Lower lobe of right lung (tissue), 2 donors: ENCODE measurements around the gene STIM1. TPM values are rescaled to one million over a fixed set of nuclear protein-coding genes. Genes with fewer than 3 reads are reported as not detected.

Experiments used
- ATAC-seq, 2 donors: fragments of 200-7000 bp; cut with Tn5 transposase; one replicate each; pipeline ENCODE4 v1.9.1; 2020 to 2022; ENCODE audit warnings: mild to moderate bottlenecking in 2 of 2, moderate library complexity in 2 of 2
- DNase-seq: peaks from one replicate; pipeline ENCODE4 v3.0.0-alpha.2; 2020
- H3K27ac ChIP-seq: fragments of 200-600 bp; one replicate; pipeline ENCODE4 v1.8.0; 2022
- H3K27me3 ChIP-seq: fragments of 200-600 bp; one replicate; pipeline ENCODE4 v1.8.0; 2022; ENCODE audit warnings: low read depth
- H3K36me3 ChIP-seq: fragments of 200-600 bp; one replicate; pipeline ENCODE4 v1.8.0; 2022; ENCODE audit warnings: mild to moderate bottlenecking
- H3K4me1 ChIP-seq: fragments of 200-600 bp; one replicate; pipeline ENCODE4 v1.8.0; 2022
- H3K4me3 ChIP-seq: fragments of 200-600 bp; one replicate; pipeline ENCODE4 v1.8.0; 2022; ENCODE audit warnings: mild to moderate bottlenecking
- H3K9me3 ChIP-seq: fragments of 200-600 bp; one replicate; pipeline ENCODE4 v1.8.0; 2022
- intact Hi-C: fragments of 100-400 bp; cut with DNase I; formaldehyde crosslinking; loops from one replicate; pipeline ENCODE4 v1.11.0; 2022
- total RNA-seq: library from RNA; stranded (reverse); fragmentation: NEBNext Ultra II Directional; extraction: Animal tissue kit (Norgen Biotek cat#: 25700); gene quantifications from one replicate; pipeline ENCODE4 v1.2.1, GENCODE V29; 2021
- TF ChIP-seq, protein P1 (sequence below): fragments of 200-600 bp; IDR thresholded peaks from one replicate; pipeline ENCODE4 v1.8.0; 2022; ENCODE audit warnings: antibody characterized with exemption, mild to moderate bottlenecking
- donor health status: DM: no; HTN: yes; CAD: no; lungs with severe emphysema.

STIM1 gene
- total RNA-seq, 1 donor from 2014 or later: 59.5 TPM

DNA sequence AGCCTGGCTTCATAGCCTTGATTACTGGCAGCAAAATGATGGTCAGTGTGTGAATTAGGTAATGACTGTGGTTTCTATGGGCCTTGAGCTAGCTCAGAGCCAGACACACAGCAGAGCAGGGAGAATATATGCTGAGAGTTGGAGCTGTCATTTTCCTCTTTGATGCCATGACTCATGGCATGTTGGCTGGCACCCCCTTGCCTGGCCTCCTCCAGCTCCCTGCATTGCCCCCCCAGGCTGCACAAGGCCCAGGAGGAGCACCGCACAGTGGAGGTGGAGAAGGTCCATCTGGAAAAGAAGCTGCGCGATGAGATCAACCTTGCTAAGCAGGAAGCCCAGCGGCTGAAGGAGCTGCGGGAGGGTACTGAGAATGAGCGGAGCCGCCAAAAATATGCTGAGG, 218.8 kb downstream of the STIM1 start:
- H3K27me3 ChIP-seq: no peaks in the 10 kb centered on the region
- H3K9me3 ChIP-seq: no peaks in the 10 kb centered on the region
- no peak overlapping the region for H3K27ac ChIP-seq
- H3K4me3 ChIP-seq: no peak overlapping the region
- ATAC-seq: peak; percentile 17 to 40
- intact Hi-C loops: loop anchor here (5.0 kb wide), 1 partner anchor 227 kb away; no protein-coding TSS in a partner anchor
- peaks cover 12% of the 10 kb centered on the region for H3K4me1 ChIP-seq
- H3K36me3 ChIP-seq: peaks cover 33% of the 10 kb centered on the region
- TF ChIP-seq, protein P1, sequence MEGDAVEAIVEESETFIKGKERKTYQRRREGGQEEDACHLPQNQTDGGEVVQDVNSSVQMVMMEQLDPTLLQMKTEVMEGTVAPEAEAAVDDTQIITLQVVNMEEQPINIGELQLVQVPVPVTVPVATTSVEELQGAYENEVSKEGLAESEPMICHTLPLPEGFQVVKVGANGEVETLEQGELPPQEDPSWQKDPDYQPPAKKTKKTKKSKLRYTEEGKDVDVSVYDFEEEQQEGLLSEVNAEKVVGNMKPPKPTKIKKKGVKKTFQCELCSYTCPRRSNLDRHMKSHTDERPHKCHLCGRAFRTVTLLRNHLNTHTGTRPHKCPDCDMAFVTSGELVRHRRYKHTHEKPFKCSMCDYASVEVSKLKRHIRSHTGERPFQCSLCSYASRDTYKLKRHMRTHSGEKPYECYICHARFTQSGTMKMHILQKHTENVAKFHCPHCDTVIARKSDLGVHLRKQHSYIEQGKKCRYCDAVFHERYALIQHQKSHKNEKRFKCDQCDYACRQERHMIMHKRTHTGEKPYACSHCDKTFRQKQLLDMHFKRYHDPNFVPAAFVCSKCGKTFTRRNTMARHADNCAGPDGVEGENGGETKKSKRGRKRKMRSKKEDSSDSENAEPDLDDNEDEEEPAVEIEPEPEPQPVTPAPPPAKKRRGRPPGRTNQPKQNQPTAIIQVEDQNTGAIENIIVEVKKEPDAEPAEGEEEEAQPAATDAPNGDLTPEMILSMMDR: no peak
- no peak for DNase-seq

DNA sequence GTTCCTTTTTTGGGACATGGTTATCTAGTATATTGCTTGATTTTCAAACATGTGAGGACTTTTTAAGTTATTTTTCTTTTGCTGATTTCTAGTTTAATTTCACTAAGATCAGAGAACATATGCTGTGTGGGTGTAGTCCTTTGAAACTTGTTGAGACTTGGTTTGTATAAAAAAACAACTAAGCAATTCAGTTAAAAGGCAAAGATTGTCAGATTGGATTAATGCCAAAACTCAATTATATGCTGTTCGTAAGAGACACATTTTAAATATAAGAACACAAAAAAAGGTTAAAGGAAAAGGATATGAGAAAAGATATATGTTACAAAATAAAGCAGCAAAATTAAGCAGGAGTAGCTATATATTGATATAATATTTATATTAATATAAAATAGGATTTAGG, 221.3 kb downstream of the STIM1 start:
- TF ChIP-seq, protein P1: no peak
- no peak for ATAC-seq
- intact Hi-C loops: no loop called here

DNA sequence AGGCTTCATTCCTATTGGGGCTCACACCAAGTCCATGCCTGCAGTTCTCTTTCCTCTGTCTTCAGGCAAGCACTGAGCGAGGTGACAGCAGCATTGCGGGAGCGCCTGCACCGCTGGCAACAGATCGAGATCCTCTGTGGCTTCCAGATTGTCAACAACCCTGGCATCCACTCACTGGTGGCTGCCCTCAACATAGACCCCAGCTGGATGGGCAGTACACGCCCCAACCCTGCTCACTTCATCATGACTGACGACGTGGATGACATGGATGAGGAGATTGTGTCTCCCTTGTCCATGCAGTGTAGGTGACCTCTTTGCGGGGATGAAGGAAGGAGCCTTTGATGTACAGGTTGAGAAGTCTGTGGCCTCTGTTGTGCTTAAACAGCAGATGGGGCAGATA, 227.7 kb downstream of the STIM1 start:
- no peak overlapping the region for H3K27ac ChIP-seq
- H3K36me3 ChIP-seq: peaks cover 75% of the 10 kb centered on the region
- H3K9me3 ChIP-seq: no peaks in the 10 kb centered on the region
- TF ChIP-seq, protein P1: no peak
- no peaks in the 10 kb centered on the region for H3K4me1 ChIP-seq
- H3K27me3 ChIP-seq: no peaks in the 10 kb centered on the region
- intact Hi-C loops: no loop called here
- H3K4me3 ChIP-seq: no peak overlapping the region
- ATAC-seq: no peak
- no peak for DNase-seq

More for the DNA sequence above, 221.3 kb downstream of the STIM1 start:
- H3K27ac ChIP-seq: no peak overlapping the region
- peaks cover 8% of the 10 kb centered on the region for H3K4me1 ChIP-seq
- DNase-seq: no peak
- no peaks in the 10 kb centered on the region for H3K9me3 ChIP-seq
- no peak overlapping the region for H3K4me3 ChIP-seq
- peaks cover 33% of the 10 kb centered on the region for H3K36me3 ChIP-seq
- no peaks in the 10 kb centered on the region for H3K27me3 ChIP-seq

DNA sequence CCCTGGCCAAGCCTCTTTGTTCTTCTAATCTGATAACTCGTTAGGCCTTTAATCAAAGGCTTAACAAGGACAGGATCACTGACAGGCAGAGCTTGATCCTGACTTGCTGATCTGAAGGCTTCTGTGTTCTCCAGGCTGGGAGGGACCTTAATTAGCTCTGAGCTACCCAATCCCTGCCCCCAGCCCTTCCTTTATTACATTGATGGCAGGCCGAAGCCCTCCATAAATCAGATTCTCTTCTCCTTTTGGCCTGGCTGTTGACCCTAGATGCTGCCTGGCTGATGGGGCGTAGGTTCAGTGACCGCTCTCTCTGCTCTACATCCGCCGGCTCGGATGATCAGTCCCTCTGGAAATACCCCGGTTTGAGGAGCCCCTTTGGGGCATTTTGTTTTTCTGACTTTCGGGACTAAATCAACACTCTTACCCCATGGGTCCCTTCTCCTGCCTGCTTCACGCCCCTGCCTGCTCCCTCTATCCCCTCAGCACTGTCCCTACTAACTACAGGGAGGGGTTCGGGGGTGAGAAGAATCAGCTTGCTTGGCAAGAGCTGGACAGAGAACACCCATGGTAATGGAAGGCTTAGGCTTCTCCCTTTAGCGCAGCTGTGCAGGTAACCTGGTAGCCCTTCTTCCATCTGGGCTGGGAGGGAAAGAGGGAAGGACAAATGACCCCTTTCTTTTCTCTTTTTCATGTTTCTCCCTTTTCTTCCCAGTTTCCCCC, 229.1 kb downstream of the STIM1 start:
- Histone ChIP-seq H3K9me3 (no peaks in the 10 kb centered on the region), H3K27ac (no peak overlapping the region), H3K27me3 (no peaks in the 10 kb centered on the region), H3K36me3 (peaks cover 82% of the 10 kb centered on the region), H3K4me3 (no peak overlapping the region), H3K4me1 (no peaks in the 10 kb centered on the region)
- TF ChIP-seq, protein P1: no peak
- ATAC-seq (peak in 1 of 2 donors; percentile 21), DNase-seq (no peak)
- intact Hi-C loops: no loop called here

DNA sequence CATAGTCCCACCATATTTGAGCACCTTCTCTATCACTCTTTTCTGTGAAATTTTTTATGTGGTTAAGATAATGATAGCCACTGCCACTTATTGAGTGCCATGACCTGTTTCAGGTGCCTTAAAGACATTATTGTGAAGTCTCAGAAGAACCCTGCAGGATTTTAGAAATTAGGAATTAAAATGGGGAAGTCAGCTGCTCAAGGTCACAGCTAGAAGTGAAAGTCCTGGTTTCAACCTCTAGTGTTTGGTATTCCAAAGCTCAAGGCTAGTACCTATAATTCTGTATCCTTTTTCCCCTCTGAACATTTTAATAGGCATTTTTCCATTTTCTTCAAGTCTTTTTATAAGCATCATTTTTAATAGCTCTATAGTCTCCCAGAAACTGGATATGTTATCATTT, 230.1 kb downstream of the STIM1 start:
- Histone ChIP-seq H3K4me3 (no peak overlapping the region), H3K27me3 (no peaks in the 10 kb centered on the region), H3K27ac (no peak overlapping the region), H3K9me3 (no peaks in the 10 kb centered on the region), H3K4me1 (no peaks in the 10 kb centered on the region), H3K36me3 (peaks cover 87% of the 10 kb centered on the region)
- intact Hi-C loops: no loop called here
- no peak for ATAC-seq
- TF ChIP-seq, protein P1: no peak
- no peak for DNase-seq
